ENCODE results near the gene KDM5C.

KDM5C gene

GRCh38 chrX:53249408-53250042 is 24.5 kb upstream of the KDM5C start:
- no peak for ATAC-seq

GRCh38 chrX:53247928-53248327 is 22.9 kb upstream of the KDM5C start:
- ATAC-seq: no peak

- no peak for ATAC-seq
Measured at GRCh38 chrX:53246231-53246630, 21.2 kb upstream of the KDM5C start.

- no peak for ATAC-seq
Measured at GRCh38 chrX:53244610-53245009, 19.6 kb upstream of the KDM5C start.

GRCh38 chrX:53242310-53242709 is 17.3 kb upstream of the KDM5C start:
- ATAC-seq: no peak

- no peak for ATAC-seq
Measured at GRCh38 chrX:53241558-53241957, 16.6 kb upstream of the KDM5C start.

GRCh38 chrX:53239474-53239873 is 14.5 kb upstream of the KDM5C start:
- ATAC-seq: peak; percentile 46 to 49

- ATAC-seq: no peak
Measured at GRCh38 chrX:53237056-53237455, 12.0 kb upstream of the KDM5C start.

GRCh38 chrX:53236025-53236679 is 11.1 kb upstream of the KDM5C start:
- ATAC-seq: no peak

- no peak for ATAC-seq
Measured at GRCh38 chrX:53235566-53235965, 10.6 kb upstream of the KDM5C start.

- no peak for ATAC-seq
Measured at GRCh38 chrX:53234484-53234883, 9.5 kb upstream of the KDM5C start.

GRCh38 chrX:53233536-53233935 is 8.5 kb upstream of the KDM5C start:
- ATAC-seq: no peak

GRCh38 chrX:53230116-53230515 is 5.1 kb upstream of the KDM5C start:
- ATAC-seq: no peak

GRCh38 chrX:53227224-53227765 is 2.3 kb upstream of the KDM5C start:
- ATAC-seq: no peak

- peak; percentile 71 to 79 for ATAC-seq
Measured at GRCh38 chrX:53223955-53224859, 800 bp downstream of the KDM5C start.

GRCh38 chrX:53223068-53223693 is 1.8 kb downstream of the KDM5C start:
- no peak for ATAC-seq

GRCh38 chrX:53211391-53211978 is 13.5 kb downstream of the KDM5C start:
- no peak for ATAC-seq

- no peak for ATAC-seq
Measured at GRCh38 chrX:53196678-53197077, 28.3 kb downstream of the KDM5C start.

GRCh38 chrX:53195401-53195800 is 29.6 kb downstream of the KDM5C start:
- no peak for ATAC-seq

GRCh38 chrX:53194308-53194707 is 30.7 kb downstream of the KDM5C start:
- ATAC-seq: no peak

GRCh38 chrX:53193093-53193492 is 31.9 kb downstream of the KDM5C start:
- no peak for ATAC-seq

- no peak for ATAC-seq
Measured at GRCh38 chrX:53190363-53190960, 34.5 kb downstream of the KDM5C start.

Measured in activated CD4-positive, CD25-positive, alpha-beta regulatory T cell treated with anti-CD3 and anti-CD28 coated beads, Interleukin-2, amount 50 U/mL, for 24 hours (primary cell).